Mammary epithelial cell (primary cell): Measurements from ENCODE around the gene COMMD2.
A peak's percentile ranks its signal among the peaks of the same experiment; 100 is the strongest.

Experiments used
- CTCF ChIP-seq, 2 donors: IDR thresholded peaks in 1 of 2; conservative IDR thresholded peaks in 1 of 2; 2 replicates each; pipeline ENCODE4 v1.5.1; 2011 to 2012; ENCODE audit warnings: inconsistent platforms in 2 of 2, low read length in 2 of 2, mild to moderate bottlenecking in 2 of 2, control low read depth in 1 of 2, low read depth in 1 of 2; ENCODE audit not compliant: insufficient read depth in 1 of 2; ENCODE audit errors: extremely low read depth in 1 of 2
- EZH2 ChIP-seq: IDR thresholded peaks from 2 replicates; pipeline ENCODE4 v1.6.1; 2012; ENCODE audit warnings: low read length, inconsistent platforms, borderline replicate concordance

GRCh38 chr3:149770246-149770645 lies 18.0 kb upstream of the COMMD2 start:
- TF ChIP-seq CTCF (conservative IDR thresholded peaks at IDR 0.05 in 1 of 2, IDR thresholded peaks at IDR 0.05 in 1 of 2; ENCODE audit: extremely low read depth in 1 of 2, insufficient read depth in 1 of 2, low read depth in 1 of 2, low read length in 2 of 2) (peak; percentile 8 to 15), EZH2 (no peak)
